IMR-90 (cell line): Measurements from ENCODE around the gene PDZD7.

Source experiments
- CTCF ChIP-seq: conservative IDR thresholded peaks from 2 replicates; pipeline ENCODE4 v1.5.1; 2012; ENCODE audit warnings: mild to moderate bottlenecking, low read depth, low read length, improper control_type of control experiment
- FOS ChIP-seq: fragments of 150-350 bp; IDR thresholded peaks from 2 replicates; pipeline ENCODE4 v1.6.1; 2016; ENCODE audit warnings: low read depth, low read length
- MAFK ChIP-seq: IDR thresholded peaks from 2 replicates; pipeline ENCODE4 v1.6.1; 2012; ENCODE audit warnings: low read depth, low read length, improper control_type of control experiment
- MAZ ChIP-seq: IDR thresholded peaks from 2 replicates; pipeline ENCODE4 v1.6.1; 2012; ENCODE audit warnings: low read depth, mild to moderate bottlenecking, low read length, improper control_type of control experiment, moderate library complexity, borderline replicate concordance
- MXI1 ChIP-seq: IDR thresholded peaks from 2 replicates; pipeline ENCODE4 v1.6.1; 2012; ENCODE audit warnings: low read depth, mild to moderate bottlenecking, low read length, moderate library complexity, borderline replicate concordance
- POLR2A ChIP-seq: IDR thresholded peaks from 2 replicates; pipeline ENCODE4 v1.6.1; 2012; ENCODE audit warnings: mild to moderate bottlenecking, low read depth, low read length
- RAD21 ChIP-seq: IDR thresholded peaks from 2 replicates; pipeline ENCODE4 v1.6.1; 2012; ENCODE audit warnings: low read length, improper control_type of control experiment
- RFX5 ChIP-seq: IDR thresholded peaks from 2 replicates; pipeline ENCODE4 v1.8.0; 2012; ENCODE audit warnings: low read depth, mild to moderate bottlenecking, low read length, moderate library complexity
- SMC3 ChIP-seq: fragments of 150-350 bp; IDR thresholded peaks from 2 replicates; pipeline ENCODE4 v1.6.1; 2016; ENCODE audit warnings: low read depth, mild to moderate bottlenecking, antibody characterized with exemption, low read length, moderate library complexity
- USF2 ChIP-seq: fragments of 150-350 bp; IDR thresholded peaks from 2 replicates; pipeline ENCODE4 v1.6.1; 2017; ENCODE audit warnings: mild to moderate bottlenecking, antibody characterized with exemption, low read length, low read depth

- no peak for TF ChIP-seq CTCF
- TF ChIP-seq POLR2A, result no peak
- TF ChIP-seq RFX5, result no peak
- no peak for TF ChIP-seq MAFK
- TF ChIP-seq MXI1, result no peak
- TF ChIP-seq RAD21, result no peak
- TF ChIP-seq FOS, result no peak
- no peak for TF ChIP-seq USF2
- no peak for TF ChIP-seq MAZ
- no peak for TF ChIP-seq SMC3
Observed at GRCh38 chr10:101046332-101047238, 15.7 kb upstream of the PDZD7 start.
